Measurements from ENCODE around the gene EBF3.

The EBF3 gene

GRCh38 chr10:129945941-129946760 lies 17.9 kb downstream of the EBF3 start:
- Mint-ChIP-seq H3K27me3 (peaks cover 5% of the 10 kb centered on the region), H3K36me3 (no peaks in the 10 kb centered on the region), H3K9me3 (ENCODE audit: low read depth) (no peaks in the 10 kb centered on the region), H3K27ac (no peak overlapping the region), H3K4me3 (no peak overlapping the region), H3K4me1 (ENCODE audit: low read depth) (no peaks in the 10 kb centered on the region)

- peaks cover 5% of the 10 kb centered on the region for H3K27me3 Mint-ChIP-seq
- no peak overlapping the region for H3K4me3 Mint-ChIP-seq
- H3K9me3 Mint-ChIP-seq (ENCODE audit: low read depth), result no peaks in the 10 kb centered on the region
- no peak overlapping the region for H3K27ac Mint-ChIP-seq
- no peaks in the 10 kb centered on the region for H3K4me1 Mint-ChIP-seq (ENCODE audit: low read depth)
- H3K36me3 Mint-ChIP-seq, result no peaks in the 10 kb centered on the region
These were observed 18.5 kb downstream of the EBF3 start for GRCh38 chr10:129945526-129945925.

- Mint-ChIP-seq H3K36me3 (no peaks in the 10 kb centered on the region), H3K27me3 (peaks cover 5% of the 10 kb centered on the region), H3K4me3 (no peak overlapping the region), H3K4me1 (ENCODE audit: low read depth) (no peaks in the 10 kb centered on the region), H3K27ac (no peak overlapping the region), H3K9me3 (ENCODE audit: low read depth) (no peaks in the 10 kb centered on the region)
These were observed 19.0 kb downstream of the EBF3 start for GRCh38 chr10:129945064-129945463.

- Mint-ChIP-seq H3K9me3 (ENCODE audit: low read depth) (no peaks in the 10 kb centered on the region), H3K27me3 (peaks cover 6% of the 10 kb centered on the region), H3K4me3 (no peak overlapping the region), H3K36me3 (no peaks in the 10 kb centered on the region), H3K4me1 (ENCODE audit: low read depth) (no peaks in the 10 kb centered on the region), H3K27ac (no peak overlapping the region)
These were observed 19.6 kb downstream of the EBF3 start for GRCh38 chr10:129944456-129944855.

GRCh38 chr10:129942936-129943715 lies 20.9 kb downstream of the EBF3 start:
- Mint-ChIP-seq H3K36me3 (no peaks in the 10 kb centered on the region), H3K4me3 (no peak overlapping the region), H3K4me1 (ENCODE audit: low read depth) (no peaks in the 10 kb centered on the region), H3K27ac (no peak overlapping the region), H3K9me3 (ENCODE audit: low read depth) (no peaks in the 10 kb centered on the region), H3K27me3 (peaks cover 6% of the 10 kb centered on the region)

- no peaks in the 10 kb centered on the region for H3K9me3 Mint-ChIP-seq (ENCODE audit: low read depth)
- peaks cover 6% of the 10 kb centered on the region for H3K27me3 Mint-ChIP-seq
- no peaks in the 10 kb centered on the region for H3K4me1 Mint-ChIP-seq (ENCODE audit: low read depth)
- no peaks in the 10 kb centered on the region for H3K36me3 Mint-ChIP-seq
- no peak overlapping the region for H3K4me3 Mint-ChIP-seq
- no peak overlapping the region for H3K27ac Mint-ChIP-seq
These were observed 21.7 kb downstream of the EBF3 start for GRCh38 chr10:129942391-129942790.

- no peaks in the 10 kb centered on the region for H3K9me3 Mint-ChIP-seq (ENCODE audit: low read depth)
- H3K27me3 Mint-ChIP-seq, result peaks cover 6% of the 10 kb centered on the region
- no peaks in the 10 kb centered on the region for H3K4me1 Mint-ChIP-seq (ENCODE audit: low read depth)
- no peak overlapping the region for H3K4me3 Mint-ChIP-seq
- H3K36me3 Mint-ChIP-seq, result no peaks in the 10 kb centered on the region
- H3K27ac Mint-ChIP-seq, result no peak overlapping the region
These were observed 22.1 kb downstream of the EBF3 start for GRCh38 chr10:129942019-129942277.

- Mint-ChIP-seq H3K4me1 (ENCODE audit: low read depth) (no peaks in the 10 kb centered on the region), H3K9me3 (ENCODE audit: low read depth) (no peaks in the 10 kb centered on the region), H3K36me3 (no peaks in the 10 kb centered on the region), H3K4me3 (no peak overlapping the region), H3K27me3 (peaks cover 6% of the 10 kb centered on the region), H3K27ac (no peak overlapping the region)
These were observed 22.7 kb downstream of the EBF3 start for GRCh38 chr10:129941199-129942018.

GRCh38 chr10:129940617-129941198 lies 23.4 kb downstream of the EBF3 start:
- Mint-ChIP-seq H3K4me3 (no peak overlapping the region), H3K27ac (no peak overlapping the region), H3K36me3 (no peaks in the 10 kb centered on the region), H3K4me1 (ENCODE audit: low read depth) (no peaks in the 10 kb centered on the region), H3K9me3 (ENCODE audit: low read depth) (no peaks in the 10 kb centered on the region), H3K27me3 (peaks cover 6% of the 10 kb centered on the region)

GRCh38 chr10:129939416-129940275 lies 24.4 kb downstream of the EBF3 start:
- Mint-ChIP-seq H3K9me3 (ENCODE audit: low read depth) (no peaks in the 10 kb centered on the region), H3K27ac (no peak overlapping the region), H3K27me3 (peaks cover 3% of the 10 kb centered on the region), H3K4me1 (ENCODE audit: low read depth) (no peaks in the 10 kb centered on the region), H3K4me3 (no peak overlapping the region), H3K36me3 (no peaks in the 10 kb centered on the region)

GRCh38 chr10:129938460-129938859 lies 25.6 kb downstream of the EBF3 start:
- H3K4me3 Mint-ChIP-seq, result no peak overlapping the region
- H3K27me3 Mint-ChIP-seq, result peaks cover 3% of the 10 kb centered on the region
- H3K9me3 Mint-ChIP-seq (ENCODE audit: low read depth), result no peaks in the 10 kb centered on the region
- no peaks in the 10 kb centered on the region for H3K36me3 Mint-ChIP-seq
- no peaks in the 10 kb centered on the region for H3K4me1 Mint-ChIP-seq (ENCODE audit: low read depth)
- H3K27ac Mint-ChIP-seq, result no peak overlapping the region

- H3K27me3 Mint-ChIP-seq, result peaks cover 1% of the 10 kb centered on the region
- H3K9me3 Mint-ChIP-seq (ENCODE audit: low read depth), result no peaks in the 10 kb centered on the region
- no peaks in the 10 kb centered on the region for H3K4me1 Mint-ChIP-seq (ENCODE audit: low read depth)
- no peaks in the 10 kb centered on the region for H3K36me3 Mint-ChIP-seq
- H3K4me3 Mint-ChIP-seq, result no peak overlapping the region
- H3K27ac Mint-ChIP-seq, result no peak overlapping the region
These were observed 26.7 kb downstream of the EBF3 start for GRCh38 chr10:129937351-129937751.

GRCh38 chr10:129936923-129937300 lies 27.2 kb downstream of the EBF3 start:
- no peaks in the 10 kb centered on the region for H3K36me3 Mint-ChIP-seq
- no peaks in the 10 kb centered on the region for H3K4me1 Mint-ChIP-seq (ENCODE audit: low read depth)
- no peak overlapping the region for H3K27ac Mint-ChIP-seq
- no peaks in the 10 kb centered on the region for H3K9me3 Mint-ChIP-seq (ENCODE audit: low read depth)
- no peak overlapping the region for H3K4me3 Mint-ChIP-seq
- peaks cover 1% of the 10 kb centered on the region for H3K27me3 Mint-ChIP-seq

- Mint-ChIP-seq H3K4me1 (ENCODE audit: low read depth) (no peaks in the 10 kb centered on the region), H3K36me3 (no peaks in the 10 kb centered on the region), H3K4me3 (no peak overlapping the region), H3K27me3 (peaks cover 1% of the 10 kb centered on the region), H3K9me3 (ENCODE audit: low read depth) (no peaks in the 10 kb centered on the region), H3K27ac (no peak overlapping the region)
These were observed 27.7 kb downstream of the EBF3 start for GRCh38 chr10:129936266-129936922.
